ENCODE results near the gene EMX2.
A peak's percentile ranks its signal among the peaks of the same experiment; 100 is the strongest.
"Not testable (repeated sequence)": the region's sequence is repeated elsewhere in the genome, so short reads cannot be mapped to it uniquely, and the experiment has no call there.

Gene EMX2

GRCh38 chr10:117542706-117543224 is at the start of gene EMX2:
EMX2 (plus strand) TSS chr10:117542746; CDS start chr10:117543268, 522 bp downstream.
- no peak for DNase-seq (ENCODE audit: low read depth)

- no peak for DNase-seq (ENCODE audit: low read depth)
These were observed 46.5 kb upstream of the EMX2 start for GRCh38 chr10:117496031-117496430.

DNA sequence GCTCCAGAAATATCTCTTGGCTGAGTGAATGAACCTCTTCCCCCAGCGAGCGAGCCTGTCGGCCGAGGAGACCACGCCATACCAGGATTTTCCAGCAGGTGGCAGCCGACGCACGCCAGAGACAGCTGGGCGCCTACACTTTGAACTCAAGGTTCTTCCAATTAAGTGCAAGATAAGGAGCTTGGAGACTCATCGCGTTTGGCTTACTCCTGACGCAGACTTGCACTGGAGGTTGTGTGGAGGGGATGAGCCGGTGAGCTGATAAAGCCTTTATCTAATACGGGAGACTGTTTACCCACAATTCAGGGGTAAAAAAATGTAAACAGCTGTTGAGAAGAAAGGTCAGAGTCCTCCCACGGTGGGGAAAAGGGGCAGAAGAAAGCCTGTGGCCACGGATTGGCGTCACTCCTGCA is 45.9 kb upstream of the EMX2 start:
- DNase-seq (ENCODE audit: low read depth) = peak; percentile 52

DNA sequence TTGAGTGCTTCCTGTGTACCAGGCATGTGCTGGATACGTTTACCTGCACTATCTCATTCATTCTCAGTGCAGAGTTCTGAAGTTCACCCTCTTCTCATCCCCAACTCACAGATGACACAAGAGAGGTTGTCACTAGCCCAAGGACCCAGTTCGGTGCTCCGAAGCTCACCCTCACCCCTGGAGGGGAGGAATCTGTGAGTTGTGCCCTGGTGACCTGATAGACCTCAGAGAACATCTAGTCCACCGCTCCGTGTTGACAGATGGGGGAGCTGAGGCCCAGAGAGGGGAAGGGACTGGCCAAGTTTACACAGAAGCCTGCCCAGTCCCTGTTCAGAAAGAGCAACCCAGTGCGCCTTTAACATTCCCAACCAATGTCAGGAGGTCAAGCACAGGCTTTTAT is 44.8 kb upstream of the EMX2 start:
- DNase-seq (ENCODE audit: low read depth) = no peak

DNA sequence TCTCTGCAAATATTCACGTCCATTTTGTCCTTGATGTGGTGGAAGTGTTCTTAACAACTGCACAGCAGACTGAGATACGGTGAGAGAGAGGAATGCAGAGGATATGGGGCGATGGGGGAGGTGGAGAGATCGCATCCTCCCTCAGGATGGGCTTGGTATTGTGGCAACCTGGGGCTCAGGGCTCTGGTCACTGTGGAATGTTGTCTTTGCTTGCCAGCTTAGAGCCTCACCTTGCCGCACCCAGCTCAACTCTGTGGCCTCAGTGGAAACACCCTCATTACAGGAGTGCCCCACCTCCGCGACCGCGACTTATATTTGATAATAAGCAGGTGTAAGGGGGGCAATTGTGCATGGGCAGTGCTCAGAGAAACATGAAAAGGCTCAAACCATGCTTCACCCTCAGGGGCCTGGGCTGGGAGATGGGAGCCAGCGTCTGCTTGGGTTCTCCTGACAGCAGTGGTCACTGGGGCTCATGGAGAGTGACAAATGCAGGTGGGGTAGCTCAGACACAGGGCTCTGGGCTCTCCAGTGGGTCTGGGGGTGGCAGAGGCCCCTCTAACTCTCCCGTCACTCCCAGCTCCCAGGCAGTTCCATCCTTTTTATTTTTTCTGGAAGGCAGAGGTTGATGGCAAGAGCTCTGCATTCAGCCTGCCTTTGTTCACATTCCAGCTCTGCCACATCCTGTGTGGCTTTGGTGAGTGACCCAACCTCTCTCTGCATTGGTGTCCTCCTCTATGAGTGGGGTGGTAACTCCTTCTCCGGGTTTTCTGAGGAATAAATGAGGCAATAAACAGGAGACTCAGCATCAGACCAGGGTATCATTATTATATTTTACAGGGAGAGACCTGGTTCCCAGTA is 43.1 kb upstream of the EMX2 start:
- no peak for DNase-seq (ENCODE audit: low read depth)

GRCh38 chr10:117500456-117500855 is 42.1 kb upstream of the EMX2 start:
- no peak for DNase-seq (ENCODE audit: low read depth)

DNA sequence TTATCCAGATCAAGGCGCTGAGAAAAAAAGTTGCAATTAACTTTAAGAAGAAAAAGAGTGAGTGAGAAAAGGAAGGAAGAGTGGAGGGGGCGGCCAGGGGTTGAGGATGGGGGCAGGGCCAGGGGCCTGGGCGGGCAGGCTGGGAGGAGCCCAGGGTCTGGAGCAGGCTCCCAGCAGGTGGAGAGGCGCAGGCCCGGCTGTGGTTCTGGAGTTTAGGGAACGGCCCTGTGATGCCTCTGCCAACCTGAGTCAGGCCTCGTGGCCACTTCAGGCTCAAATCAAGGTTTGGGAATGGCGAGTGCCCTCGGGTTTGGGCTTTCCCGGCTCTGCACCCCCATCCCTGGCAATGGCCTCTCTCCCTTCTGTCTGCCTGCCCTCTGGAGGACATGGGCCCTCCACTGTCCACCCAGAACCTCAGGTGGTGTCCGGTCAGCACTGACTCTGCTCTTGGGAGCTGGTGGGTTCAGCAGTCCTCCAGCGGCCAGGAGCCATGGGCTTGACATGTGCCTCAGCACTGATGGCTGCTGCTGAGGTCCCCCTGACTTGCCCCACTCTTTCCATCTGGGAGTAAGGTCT is 41.0 kb upstream of the EMX2 start:
- no peak for DNase-seq (ENCODE audit: low read depth)

DNA sequence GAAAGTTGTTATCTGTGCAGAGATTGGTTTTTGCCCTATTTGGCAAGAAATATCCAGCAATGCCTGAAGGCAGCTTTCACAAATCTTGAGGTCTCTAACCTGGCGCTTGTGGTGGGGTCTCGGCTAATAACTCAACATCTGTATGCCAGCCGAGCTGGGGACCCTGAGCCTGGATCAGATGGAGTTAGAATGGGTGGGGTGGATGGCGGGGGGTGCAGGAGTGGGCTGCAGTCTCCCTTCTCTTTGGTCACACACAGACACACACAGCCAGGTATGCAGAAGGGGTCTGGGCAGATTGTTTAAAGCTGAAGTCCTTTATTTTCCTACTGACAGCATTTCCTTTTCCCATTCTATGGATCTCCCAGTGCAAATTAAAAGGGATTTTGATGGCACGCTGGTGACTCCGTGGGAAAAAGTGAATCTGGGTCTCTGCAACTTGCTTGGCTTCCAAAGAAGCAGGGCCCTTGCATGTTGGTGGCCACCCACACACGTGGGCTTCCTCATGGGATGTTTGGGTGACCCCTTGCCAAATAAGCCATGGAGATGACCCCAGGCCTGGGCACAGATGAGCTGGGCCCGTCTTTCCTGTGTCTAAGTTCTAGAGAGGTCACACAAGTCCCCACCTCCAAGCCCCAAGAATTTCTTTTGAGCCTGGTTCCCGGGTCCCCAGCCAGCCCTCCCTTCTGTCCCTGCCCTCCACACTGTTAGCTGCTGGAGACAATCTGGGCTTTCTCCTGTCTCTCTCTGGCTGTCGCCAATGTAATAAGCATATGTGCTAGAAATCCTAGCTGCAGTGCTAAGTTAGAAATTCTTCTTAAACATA is 39.9 kb upstream of the EMX2 start:
- no peak for DNase-seq (ENCODE audit: low read depth)

- DNase-seq (ENCODE audit: low read depth) = no peak
These were observed 39.0 kb upstream of the EMX2 start for GRCh38 chr10:117503244-117504205.

DNA sequence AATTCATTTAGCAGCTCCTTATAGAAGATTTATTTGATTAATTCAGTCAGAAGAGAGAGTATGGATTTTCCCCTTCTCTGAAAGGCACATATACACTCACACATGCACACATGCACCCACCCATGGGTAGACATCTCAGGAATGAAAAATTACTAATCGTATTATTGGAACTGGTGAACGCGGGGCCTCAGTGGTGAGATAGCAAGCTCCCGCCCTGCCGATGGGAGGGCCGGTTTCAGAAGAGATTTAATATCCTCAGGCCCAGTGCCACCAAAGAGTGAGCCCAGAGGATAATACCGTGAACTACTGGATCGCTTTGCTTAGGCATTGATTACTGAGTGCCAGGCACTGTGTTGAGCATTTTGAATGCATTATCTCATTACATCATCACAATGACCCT is 38.0 kb upstream of the EMX2 start:
- no peak for DNase-seq (ENCODE audit: low read depth)

DNA sequence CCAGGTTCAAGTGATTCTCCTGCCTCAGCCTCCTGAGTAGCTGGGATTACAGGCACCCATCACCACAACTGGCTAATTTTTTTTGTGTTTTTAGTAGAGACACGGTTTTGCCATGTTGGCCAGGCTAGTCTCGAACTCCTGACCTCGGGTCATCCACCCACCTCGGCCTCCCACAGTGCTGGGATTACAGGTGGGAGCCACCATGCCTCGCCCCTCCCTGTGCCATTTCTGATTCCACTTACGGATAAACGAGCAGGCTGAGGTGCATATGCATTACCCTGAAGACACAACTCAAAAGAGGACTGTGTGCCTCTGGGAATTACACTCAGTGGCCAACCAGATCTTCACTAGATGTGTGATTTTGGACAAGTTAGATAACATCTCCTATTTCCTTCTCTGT is 35.5 kb upstream of the EMX2 start:
- DNase-seq (ENCODE audit: low read depth) = not testable (repeated sequence)

DNA sequence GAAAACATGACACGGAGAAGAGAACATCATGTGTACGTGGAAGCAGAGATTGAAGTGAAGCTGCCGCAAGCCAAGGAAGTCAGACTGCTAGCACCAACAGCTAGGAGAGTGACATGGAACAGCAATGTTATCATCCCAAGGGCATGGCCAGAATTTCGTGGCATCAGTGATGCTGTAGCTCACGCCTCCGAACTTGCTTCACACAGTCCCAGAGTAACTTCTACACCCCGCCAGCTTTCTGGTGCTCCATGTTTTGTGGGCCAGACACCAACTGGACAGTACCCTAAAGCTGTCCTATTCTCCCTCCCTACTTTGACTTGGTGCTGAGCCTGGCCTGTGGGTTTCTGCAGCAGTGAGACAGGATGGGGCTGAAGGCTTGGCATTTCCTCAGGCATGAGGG is 33.0 kb upstream of the EMX2 start:
- DNase-seq (ENCODE audit: low read depth) = no peak

GRCh38 chr10:117511601-117512390 is 30.8 kb upstream of the EMX2 start:
- DNase-seq (ENCODE audit: low read depth) = no peak

- no peak for DNase-seq (ENCODE audit: low read depth)
These were observed 27.6 kb upstream of the EMX2 start for GRCh38 chr10:117514971-117515370.

DNA sequence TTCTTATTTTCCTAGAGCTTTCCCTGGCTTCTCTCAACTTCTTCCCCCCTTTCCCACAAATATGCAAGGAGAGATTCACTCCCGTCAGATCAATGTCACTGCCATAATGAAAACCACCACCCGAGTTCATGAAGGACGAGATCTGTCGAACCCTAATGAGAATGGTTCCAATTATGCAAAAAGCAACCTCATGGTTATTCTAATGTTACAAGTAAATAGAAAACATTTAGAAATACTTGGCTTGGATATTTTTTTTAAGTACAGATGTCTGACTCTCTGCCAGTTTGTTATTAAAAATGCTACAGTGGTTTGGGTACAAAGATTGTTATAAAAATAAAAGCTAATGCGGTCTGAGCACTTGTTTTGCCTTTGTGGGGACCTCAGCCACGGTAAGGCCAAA is 25.9 kb upstream of the EMX2 start:
- no peak for DNase-seq (ENCODE audit: low read depth)

- DNase-seq (ENCODE audit: low read depth) = no peak
These were observed 24.3 kb upstream of the EMX2 start for GRCh38 chr10:117518246-117518645.

- no peak for DNase-seq (ENCODE audit: low read depth)
These were observed 23.3 kb upstream of the EMX2 start for GRCh38 chr10:117519286-117519685.

GRCh38 chr10:117519879-117520278 is 22.7 kb upstream of the EMX2 start:
- DNase-seq (ENCODE audit: low read depth) = no peak

DNA sequence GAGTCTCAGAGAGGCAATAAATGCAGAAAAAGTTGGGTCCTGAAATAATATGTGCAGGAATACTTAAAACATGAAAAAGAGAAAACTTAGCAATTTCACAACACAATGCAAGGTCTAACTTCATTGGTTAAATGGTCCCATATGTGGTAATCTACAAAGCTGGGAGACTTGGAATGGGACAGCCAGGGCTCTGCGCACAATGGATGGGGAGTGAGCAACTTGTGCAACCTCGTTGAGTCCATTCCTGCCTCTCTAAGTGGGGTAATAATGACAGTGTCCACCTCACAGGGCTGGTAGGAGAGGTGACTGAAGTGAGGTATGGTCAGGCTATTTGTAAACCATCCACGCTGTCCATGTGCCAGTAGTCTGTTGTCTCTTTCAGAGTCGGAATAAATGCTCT is 11.8 kb upstream of the EMX2 start:
- DNase-seq (ENCODE audit: low read depth) = no peak

GRCh38 chr10:117531371-117532002 is 11.1 kb upstream of the EMX2 start:
- DNase-seq (ENCODE audit: low read depth) = no peak
